ENCODE results near the gene ELFN2. TPM values are rescaled to one million over a fixed set of nuclear protein-coding genes. Genes with fewer than 3 reads are reported as not detected.
"Not testable (repeated sequence)": the region's sequence is repeated elsewhere in the genome, so short reads cannot be mapped to it uniquely, and the experiment has no call there.

ELFN2 gene
- total RNA-seq, 4 donors from 2014 or later = 0.10 to 0.59 (median 0.31) TPM

DNA sequence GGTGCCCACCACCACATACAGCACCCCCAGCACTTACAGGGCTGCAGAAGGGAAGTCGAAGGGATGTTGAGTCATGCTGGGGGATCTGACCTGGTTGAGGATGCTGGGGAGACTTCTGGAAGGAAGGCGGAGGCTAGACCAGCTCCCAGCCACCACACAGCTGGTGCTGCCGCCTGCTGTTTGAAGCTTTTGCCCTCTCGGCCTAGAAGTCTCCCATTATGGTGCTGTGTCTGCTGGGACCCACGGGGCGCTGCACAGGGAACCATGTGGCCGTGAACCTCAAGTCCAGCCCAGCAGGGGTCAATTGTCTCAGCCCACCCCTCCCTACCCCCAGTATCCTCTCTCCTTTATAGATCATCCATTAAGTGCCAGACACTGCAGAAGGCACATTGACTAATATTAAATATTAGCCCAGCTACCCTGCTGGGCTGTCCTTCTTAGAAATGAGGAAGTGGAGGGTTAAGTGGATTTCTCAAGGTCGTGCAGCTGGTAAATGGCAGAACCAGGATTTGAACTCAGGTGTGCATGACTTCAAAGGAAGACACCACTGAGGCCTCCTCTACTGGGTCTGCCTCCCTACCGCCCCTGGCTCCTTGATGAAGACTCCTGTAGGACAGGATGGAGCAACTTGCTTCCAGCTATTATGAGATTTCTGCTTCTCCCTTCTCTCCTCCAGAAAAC lies 95.3 kb downstream of the ELFN2 start:
- 70% methylated on average over 8 of the region's 9 CpGs for WGBS
- DNase-seq (ENCODE audit: low spot score in 2 of 2) = no peak
- Histone ChIP-seq H3K36me3 (no peaks in the 10 kb centered on the region), H3K9me3 (no peaks in the 10 kb centered on the region), H3K4me3 (no peak overlapping the region), H3K27me3 (peaks cover 98% of the 10 kb centered on the region), H3K4me1 (peaks cover 6% of the 10 kb centered on the region), H3K27ac (no peak overlapping the region)
- TF ChIP-seq POLR2A (IDR thresholded peaks at IDR 0.05) = no peak
- TF ChIP-seq EP300 (IDR thresholded peaks at IDR 0.05) = no peak
- TF ChIP-seq CTCF (IDR thresholded peaks at IDR 0.05) = no peak
- no peak for TF ChIP-seq POLR2AphosphoS5 (IDR thresholded peaks at IDR 0.05)

GRCh38 chr22:37331034-37331428 lies 96.2 kb downstream of the ELFN2 start:
- no peaks in the 10 kb centered on the region for H3K36me3 ChIP-seq
- no peaks in the 10 kb centered on the region for H3K9me3 ChIP-seq
- peaks cover 6% of the 10 kb centered on the region for H3K4me1 ChIP-seq
- no peak overlapping the region for H3K27ac ChIP-seq
- DNase-seq (ENCODE audit: low spot score in 2 of 2) = no peak
- no peak for TF ChIP-seq CTCF (IDR thresholded peaks at IDR 0.05)
- H3K4me3 ChIP-seq = no peak overlapping the region
- WGBS = 31% methylated on average over 6 of the region's 7 CpGs
- H3K27me3 ChIP-seq = peaks cover 98% of the 10 kb centered on the region

GRCh38 chr22:37330200-37331033 lies 96.9 kb downstream of the ELFN2 start:
- no peak overlapping the region for H3K27ac ChIP-seq
- H3K36me3 ChIP-seq = no peaks in the 10 kb centered on the region
- peaks cover 98% of the 10 kb centered on the region for H3K27me3 ChIP-seq
- no peak for DNase-seq (ENCODE audit: low spot score in 2 of 2)
- H3K4me1 ChIP-seq = peaks cover 6% of the 10 kb centered on the region
- no peak overlapping the region for H3K4me3 ChIP-seq
- TF ChIP-seq CTCF (IDR thresholded peaks at IDR 0.05) = no peak
- TF ChIP-seq EP300 (IDR thresholded peaks at IDR 0.05) = no peak
- no peak for TF ChIP-seq POLR2AphosphoS5 (IDR thresholded peaks at IDR 0.05)
- no peak for TF ChIP-seq POLR2A (IDR thresholded peaks at IDR 0.05)
- 54% methylated on average over 8 of the region's 9 CpGs for WGBS
- no peaks in the 10 kb centered on the region for H3K9me3 ChIP-seq

- no peak for DNase-seq (ENCODE audit: low spot score in 2 of 2)
- WGBS = 68% methylated on average over 12 of the region's 14 CpGs
- Histone ChIP-seq H3K36me3 (no peaks in the 10 kb centered on the region), H3K27ac (no peak overlapping the region), H3K4me1 (peaks cover 9% of the 10 kb centered on the region), H3K27me3 (peaks cover 98% of the 10 kb centered on the region), H3K9me3 (no peaks in the 10 kb centered on the region), H3K4me3 (no peak overlapping the region)
- TF ChIP-seq POLR2AphosphoS5 (IDR thresholded peaks at IDR 0.05) (no peak), EP300 (IDR thresholded peaks at IDR 0.05) (no peak), POLR2A (IDR thresholded peaks at IDR 0.05) (no peak), CTCF (IDR thresholded peaks at IDR 0.05) (no peak)
Observed at GRCh38 chr22:37329238-37330140, 97.8 kb downstream of the ELFN2 start.

GRCh38 chr22:37328538-37329237 lies 98.6 kb downstream of the ELFN2 start:
- H3K27ac ChIP-seq; DNase-seq (ENCODE audit: low spot score in 2 of 2); H3K4me3 ChIP-seq; H3K36me3 ChIP-seq; H3K9me3 ChIP-seq; H3K4me1 ChIP-seq: not testable (repeated sequence)
- 65% methylated on average over 5 of the region's 6 CpGs for WGBS
- peaks cover 98% of the 10 kb centered on the region for H3K27me3 ChIP-seq
